Astrocyte (in vitro differentiated cells and primary cell): ENCODE data around the gene CYSTM1. TPM values are rescaled to one million over a fixed set of nuclear protein-coding genes. Genes with fewer than 3 reads are reported as not detected.
A peak's percentile ranks its signal among the peaks of the same experiment; 100 is the strongest.

Source experiments
- DNase-seq: peaks from one replicate; pipeline ENCODE4 v3.0.0-alpha.2; 2010; ENCODE audit warnings: low read depth
- FAIRE-seq: peaks from 2 replicates; lab custom pipeline; 2011; peaks lifted over from hg19 to GRCh38; lab: Jason Lieb, UNC
- H2AFZ ChIP-seq: 2 replicates; pipeline ENCODE4 v1.6.0; 2012; ENCODE audit warnings: low read depth, low read length, inconsistent platforms
- H3K27ac ChIP-seq: 2 replicates; pipeline ENCODE4 v1.5.1; 2011; ENCODE audit warnings: low read depth, low read length, inconsistent platforms
- H3K27me3 ChIP-seq: 2 replicates; pipeline ENCODE4 v1.6.0; 2011; ENCODE audit warnings: low read length, inconsistent platforms; ENCODE audit not compliant: insufficient read depth
- H3K36me3 ChIP-seq: 2 replicates; pipeline ENCODE4 v1.5.1; 2011; ENCODE audit warnings: low read length, inconsistent platforms; ENCODE audit not compliant: insufficient read depth
- H3K4me1 ChIP-seq: 2 replicates; pipeline ENCODE4 v1.5.1; 2011; ENCODE audit warnings: low read length, inconsistent platforms; ENCODE audit not compliant: insufficient read depth
- H3K4me2 ChIP-seq: 2 replicates; pipeline ENCODE4 v1.6.0; 2012; ENCODE audit warnings: low read length, inconsistent platforms
- H3K4me3 ChIP-seq: 2 replicates; pipeline ENCODE4 v1.5.1; 2011; ENCODE audit warnings: low read depth, mild to moderate bottlenecking, low read length, inconsistent platforms; ENCODE audit not compliant: insufficient read depth
- H3K79me2 ChIP-seq: 2 replicates; pipeline ENCODE4 v1.6.0; 2012; ENCODE audit warnings: mild to moderate bottlenecking, low read length, inconsistent platforms; ENCODE audit not compliant: insufficient read depth
- H3K9ac ChIP-seq: 2 replicates; pipeline ENCODE4 v1.6.0; 2012; ENCODE audit warnings: mild to moderate bottlenecking, low read length, inconsistent platforms
- H3K9me3 ChIP-seq: 2 replicates; pipeline ENCODE4 v1.5.1; 2012; ENCODE audit warnings: low read depth, mild to moderate bottlenecking, low read length, inconsistent platforms; ENCODE audit not compliant: insufficient read depth
- H4K20me1 ChIP-seq: 2 replicates; pipeline ENCODE4 v1.6.0; 2012; ENCODE audit warnings: low read length, inconsistent platforms; ENCODE audit not compliant: insufficient read depth
- H3K27ac Mint-ChIP-seq: one replicate; pipeline ENCODE4 v1.8.0; 2021; ENCODE audit warnings: mild to moderate bottlenecking, mixed read lengths; ENCODE audit not compliant: unreplicated experiment
- H3K27me3 Mint-ChIP-seq: one replicate; pipeline ENCODE4 v1.8.0; 2021; ENCODE audit warnings: low read depth, mixed read lengths; ENCODE audit not compliant: unreplicated experiment
- H3K36me3 Mint-ChIP-seq: one replicate; pipeline ENCODE4 v1.8.0; 2021; ENCODE audit warnings: low read depth, mixed read lengths; ENCODE audit not compliant: unreplicated experiment
- H3K4me1 Mint-ChIP-seq: one replicate; pipeline ENCODE4 v1.8.0; 2021; ENCODE audit warnings: low read depth, mixed read lengths; ENCODE audit not compliant: unreplicated experiment
- H3K4me3 Mint-ChIP-seq: one replicate; pipeline ENCODE4 v1.8.0; 2021; ENCODE audit warnings: mild to moderate bottlenecking, moderate library complexity, mixed read lengths; ENCODE audit not compliant: unreplicated experiment
- H3K9me3 Mint-ChIP-seq: one replicate; pipeline ENCODE4 v1.8.0; 2021; ENCODE audit warnings: mild to moderate bottlenecking, mixed read lengths; ENCODE audit not compliant: unreplicated experiment
- CTCF ChIP-seq: IDR thresholded peaks from 2 replicates; pipeline ENCODE4 v1.5.1; 2011; ENCODE audit warnings: low read depth, mild to moderate bottlenecking, inconsistent platforms, low read length, moderate library complexity; ENCODE audit not compliant: insufficient read depth
- EZH2 ChIP-seq: IDR thresholded peaks from 2 replicates; pipeline ENCODE4 v1.6.1; 2012; ENCODE audit warnings: mild to moderate bottlenecking, low read length, inconsistent platforms; ENCODE audit not compliant: insufficient read depth
- total RNA-seq: library from RNA; stranded (reverse); gene quantifications from 2 replicates; pipeline ENCODE4 v1.2.1, GENCODE V29; 2021

The CYSTM1 gene
- total RNA-seq, 1 donor from 2014 or later = 46.3 TPM

GRCh38 chr5:140244525-140245025, 69.6 kb downstream of the CYSTM1 start:
- no peaks in the 10 kb centered on the region for H3K9me3 ChIP-seq
- TF ChIP-seq CTCF = peak; percentile 63
- no peak for TF ChIP-seq EZH2
- H3K4me3 Mint-ChIP-seq = peak overlapping the region; percentile 62

GRCh38 chr5:140245341-140245740, 70.4 kb downstream of the CYSTM1 start:
- H3K4me1 Mint-ChIP-seq = peaks cover 54% of the 10 kb centered on the region
- H3K27ac Mint-ChIP-seq = peak overlapping the region; percentile 94
- H2AFZ ChIP-seq = no peak overlapping the region
- H3K36me3 Mint-ChIP-seq = peaks cover 11% of the 10 kb centered on the region
- H3K4me2 ChIP-seq = peak overlapping the region; percentile 45
- DNase-seq = no peak
- H3K4me3 Mint-ChIP-seq = peak overlapping the region; percentile 30
- peaks cover 50% of the 10 kb centered on the region for H3K4me1 ChIP-seq
- no peaks in the 10 kb centered on the region for H3K36me3 ChIP-seq
- peaks cover 21% of the 10 kb centered on the region for H4K20me1 ChIP-seq
- H3K27me3 ChIP-seq = no peaks in the 10 kb centered on the region
- TF ChIP-seq CTCF (no peak), EZH2 (no peak)
- peaks cover 1% of the 10 kb centered on the region for H3K9me3 Mint-ChIP-seq
- peak overlapping the region; percentile 82 for H3K27ac ChIP-seq
- peaks cover 35% of the 10 kb centered on the region for H3K79me2 ChIP-seq
- H3K4me3 ChIP-seq = no peak overlapping the region
- no peaks in the 10 kb centered on the region for H3K27me3 Mint-ChIP-seq
- H3K9me3 ChIP-seq = no peaks in the 10 kb centered on the region
- H3K9ac ChIP-seq = peak overlapping the region; percentile 70
- peak; percentile 20 for FAIRE-seq

More at GRCh38 chr5:140244525-140245025, 69.6 kb downstream of the CYSTM1 start:
- Histone ChIP-seq H3K79me2 (peaks cover 27% of the 10 kb centered on the region), H3K27me3 (no peaks in the 10 kb centered on the region), H4K20me1 (peaks cover 24% of the 10 kb centered on the region), H3K27ac (peak overlapping the region; percentile 82), H3K36me3 (no peaks in the 10 kb centered on the region), H3K4me3 (no peak overlapping the region), H3K9ac (peak overlapping the region; percentile 70), H3K4me2 (peak overlapping the region; percentile 45), H2AFZ (no peak overlapping the region), H3K4me1 (peaks cover 46% of the 10 kb centered on the region)
- H3K9me3 Mint-ChIP-seq = peaks cover 1% of the 10 kb centered on the region
- H3K27ac Mint-ChIP-seq = peak overlapping the region; percentile 94
- H3K4me1 Mint-ChIP-seq = peaks cover 53% of the 10 kb centered on the region
- H3K27me3 Mint-ChIP-seq = no peaks in the 10 kb centered on the region
- FAIRE-seq (no peak), DNase-seq (peak; percentile 72)
- H3K36me3 Mint-ChIP-seq = peaks cover 10% of the 10 kb centered on the region

- no peak overlapping the region for H2AFZ ChIP-seq
- peak overlapping the region; percentile 94 for H3K27ac Mint-ChIP-seq
- no peak overlapping the region for H3K4me3 ChIP-seq
- H3K4me2 ChIP-seq = peak overlapping the region; percentile 45
- H3K27me3 ChIP-seq = no peaks in the 10 kb centered on the region
- H3K4me1 Mint-ChIP-seq = peaks cover 55% of the 10 kb centered on the region
- peaks cover 38% of the 10 kb centered on the region for H3K79me2 ChIP-seq
- H4K20me1 ChIP-seq = peaks cover 17% of the 10 kb centered on the region
- H3K4me3 Mint-ChIP-seq = peak overlapping the region; percentile 54
- peaks cover 53% of the 10 kb centered on the region for H3K4me1 ChIP-seq
- H3K27me3 Mint-ChIP-seq = no peaks in the 10 kb centered on the region
- peak overlapping the region; percentile 70 for H3K9ac ChIP-seq
- peak overlapping the region; percentile 82 for H3K27ac ChIP-seq
- no peak for FAIRE-seq
- H3K36me3 ChIP-seq = no peaks in the 10 kb centered on the region
- TF ChIP-seq EZH2 (no peak), CTCF (no peak)
- peaks cover 1% of the 10 kb centered on the region for H3K9me3 Mint-ChIP-seq
- DNase-seq = no peak
- peaks cover 14% of the 10 kb centered on the region for H3K36me3 Mint-ChIP-seq
- H3K9me3 ChIP-seq = no peaks in the 10 kb centered on the region
Measured at GRCh38 chr5:140245926-140246325, 70.9 kb downstream of the CYSTM1 start.
